Thyroid gland (tissue), 4 donors: ENCODE results near the gene PLB1. TPM values are rescaled to one million over a fixed set of nuclear protein-coding genes. Genes with fewer than 3 reads are reported as not detected.

Experiments used
- DNase-seq, 2 donors: peaks; one replicate each; pipeline ENCODE4 v3.0.0-alpha.2; 2019
- H3K27ac ChIP-seq, 3 donors: fragments of 200-600 bp; sonication (generic); 1 replicate in 2 of 3; 2 replicates in 1 of 3; pipeline ENCODE4 v1.5.1; 2016 to 2019; ENCODE audit warnings: mild to moderate bottlenecking in 1 of 3, moderate library complexity in 1 of 3
- H3K27me3 ChIP-seq: fragments of 200-600 bp; sonication (generic); one replicate; pipeline ENCODE4 v1.5.1; 2019
- H3K36me3 ChIP-seq, 2 donors: fragments of 200-600 bp; sonication (generic); one replicate each; pipeline ENCODE4 v1.5.1; 2016 to 2019
- H3K4me1 ChIP-seq, 2 donors: fragments of 200-600 bp; sonication (generic); one replicate each; pipeline ENCODE4 v1.5.1; 2017 to 2019
- H3K4me3 ChIP-seq, 3 donors: fragments of 200-600 bp; sonication (generic); replicated peaks in 1 of 3; 1 replicate in 2 of 3; 2 replicates in 1 of 3; pipeline ENCODE4 v1.5.1; 2016; ENCODE audit warnings: mild to moderate bottlenecking in 1 of 3
- H3K9me3 ChIP-seq: fragments of 200-600 bp; sonication (generic); one replicate; pipeline ENCODE4 v1.5.1; 2017
- CTCF ChIP-seq, 6 experiments: fragments of 200-600 bp in 3 of 6; fragments of 450-650 bp in 3 of 6; sonication (generic) in 3 of 6; IDR thresholded peaks; one replicate each; pipeline ENCODE4 v1.5.1; 2016 to 2019; ENCODE audit warnings: antibody characterized with exemption in 6 of 6, mild to moderate bottlenecking in 2 of 6, inconsistent platforms in 1 of 6, moderate library complexity in 1 of 6
- POLR2A ChIP-seq, 2 donors: fragments of 450-650 bp; IDR thresholded peaks; one replicate each; pipeline ENCODE4 v1.6.1; 2017; ENCODE audit warnings: antibody characterized with exemption in 2 of 2, mild to moderate bottlenecking in 2 of 2, moderate library complexity in 1 of 2
- WGBS, 2 donors: methylation state at CpG; one replicate each; pipeline ENCODE4 v1.1.5; 2017; 5-methylcytosine and 5-hydroxymethylcytosine counted together
- intact Hi-C: fragments of 100-400 bp; cut with DNase I; formaldehyde crosslinking; loops from one replicate; pipeline ENCODE4 v1.15.1; 2023
- total RNA-seq, 4 donors: library from RNA; depleted of rRNA; stranded (reverse); fragments of >200 nt; gene quantifications; one replicate each; pipeline ENCODE4 v1.2.3, GENCODE V29; 2016

PLB1 gene
- total RNA-seq, 4 donors from 2014 or later: 1.2 to 3.3 (median 1.8) TPM

GRCh38 chr2:28475088-28475595 lies 20.7 kb upstream of the PLB1 start:
- 93 to 95% methylated on average over 3 of the region's 3 CpGs for WGBS, 2 donors
- peaks cover 4 to 8% of the 10 kb centered on the region in 2 donors for H3K4me1 ChIP-seq
- H3K27me3 ChIP-seq: no peaks in the 10 kb centered on the region
- no peaks in the 10 kb centered on the region for H3K9me3 ChIP-seq
- intact Hi-C loops: no loop called here
- no peak for DNase-seq
- no peak overlapping the region for H3K4me3 ChIP-seq
- TF ChIP-seq POLR2A (IDR thresholded peaks at IDR 0.05) (no peak), CTCF (IDR thresholded peaks at IDR 0.05) (no peak)
- H3K36me3 ChIP-seq: no peaks in the 10 kb centered on the region
- H3K27ac ChIP-seq: no peak overlapping the region

- no peak for TF ChIP-seq POLR2A (IDR thresholded peaks at IDR 0.05)
- TF ChIP-seq CTCF (IDR thresholded peaks at IDR 0.05): no peak
- no peaks in the 10 kb centered on the region for H3K27me3 ChIP-seq
- H3K36me3 ChIP-seq: no peaks in the 10 kb centered on the region
- DNase-seq: no peak
- H3K9me3 ChIP-seq: no peaks in the 10 kb centered on the region
- no peak overlapping the region for H3K4me3 ChIP-seq
- no peaks in the 10 kb centered on the region for H3K4me1 ChIP-seq
- no peak overlapping the region for H3K27ac ChIP-seq
- WGBS, 2 donors: 95 to 100% methylated on average over 2 of the region's 2 CpGs
- intact Hi-C loops: no loop called here
These were observed 18.8 kb upstream of the PLB1 start for GRCh38 chr2:28477087-28477486.

GRCh38 chr2:28477645-28478044 lies 18.2 kb upstream of the PLB1 start:
- Histone ChIP-seq H3K9me3 (no peaks in the 10 kb centered on the region), H3K4me1 (no peaks in the 10 kb centered on the region), H3K27me3 (no peaks in the 10 kb centered on the region), H3K36me3 (no peaks in the 10 kb centered on the region), H3K27ac (no peak overlapping the region), H3K4me3 (no peak overlapping the region)
- intact Hi-C loops: no loop called here
- no peak for DNase-seq
- WGBS, 2 donors: 70 to 88% methylated on average over 1 to 3 of the region's 3 CpGs
- TF ChIP-seq CTCF (IDR thresholded peaks at IDR 0.05) (no peak), POLR2A (IDR thresholded peaks at IDR 0.05) (no peak)

GRCh38 chr2:28480403-28481049 lies 15.3 kb upstream of the PLB1 start:
- Histone ChIP-seq H3K27me3 (no peaks in the 10 kb centered on the region), H3K27ac (no peak overlapping the region), H3K9me3 (no peaks in the 10 kb centered on the region), H3K4me3 (no peak overlapping the region), H3K36me3 (no peaks in the 10 kb centered on the region), H3K4me1 (no peaks in the 10 kb centered on the region)
- intact Hi-C loops: no loop called here
- TF ChIP-seq CTCF (IDR thresholded peaks at IDR 0.05) (no peak), POLR2A (IDR thresholded peaks at IDR 0.05) (no peak)
- WGBS, 2 donors: 83 to 86% methylated on average over 5 of the region's 5 CpGs
- DNase-seq: no peak

- Histone ChIP-seq H3K9me3 (no peaks in the 10 kb centered on the region), H3K4me3 (no peak overlapping the region), H3K27me3 (no peaks in the 10 kb centered on the region), H3K4me1 (no peaks in the 10 kb centered on the region), H3K27ac (no peak overlapping the region), H3K36me3 (no peaks in the 10 kb centered on the region)
- intact Hi-C loops: no loop called here
- 69 to 70% methylated on average over 4 of the region's 4 CpGs for WGBS, 2 donors
- DNase-seq: no peak
- TF ChIP-seq CTCF (IDR thresholded peaks at IDR 0.05) (no peak), POLR2A (IDR thresholded peaks at IDR 0.05) (no peak)
These were observed 14.0 kb upstream of the PLB1 start for GRCh38 chr2:28481905-28482304.
